Measurements from ENCODE around the gene SGTA.
A peak's percentile ranks its signal among the peaks of the same experiment; 100 is the strongest.
"Not testable (repeated sequence)": the region's sequence is repeated elsewhere in the genome, so short reads cannot be mapped to it uniquely, and the experiment has no call there.

SGTA gene

DNA sequence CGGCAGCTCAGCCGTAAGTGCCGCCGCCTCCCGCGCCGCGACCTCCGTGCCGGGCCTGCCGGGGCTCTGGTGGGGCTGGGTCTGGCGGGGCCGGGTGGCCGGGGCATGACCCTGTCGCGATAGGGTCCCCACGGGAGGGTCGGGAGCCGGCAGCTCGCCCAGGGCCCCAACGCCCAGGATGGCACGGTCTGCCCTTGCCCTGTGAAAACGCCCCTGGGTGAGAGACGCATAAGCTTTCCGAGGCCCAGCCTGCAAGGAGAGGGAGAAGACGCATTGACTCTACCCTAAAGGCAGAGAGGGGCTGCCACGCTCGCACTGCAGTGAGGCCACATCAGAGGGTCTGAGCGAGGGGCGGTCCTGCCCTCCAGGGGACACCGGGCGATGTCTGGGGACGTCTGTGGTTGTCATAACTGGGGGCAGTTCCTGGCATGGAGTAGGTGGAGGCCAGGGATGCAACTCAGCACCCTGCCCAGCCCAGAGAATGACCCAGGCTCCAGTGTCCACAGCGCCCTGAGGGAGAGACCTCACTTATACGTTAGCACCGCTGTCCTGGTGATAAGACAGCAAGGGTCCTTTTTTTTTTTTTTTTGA is 37.1 kb upstream of the SGTA start:
- no peak for DNase-seq (ENCODE audit: low read depth)
- TF ChIP-seq CTCF (IDR thresholded peaks at IDR 0.05; ENCODE audit: low read length, missing control alignments), result no peak
- H3K4me3 ChIP-seq (replicated peaks; ENCODE audit: low read depth, low read length), result peak overlapping the region; percentile 76

- TF ChIP-seq CTCF (IDR thresholded peaks at IDR 0.05; ENCODE audit: low read length, missing control alignments), result peak; percentile 91
- DNase-seq (ENCODE audit: low read depth), result peak; percentile 97
- H3K4me3 ChIP-seq (replicated peaks; ENCODE audit: low read depth, low read length), result peak within 1 kb of the TSS; percentile 76
Observed at GRCh38 chr19:2819540-2820111, 36.6 kb upstream of the SGTA start, which contains the start of gene ZNF554. TSS of gene ZNF554 (plus strand) at chr19:2819868. CDS start at chr19:2820072, 204 bp downstream.

DNA sequence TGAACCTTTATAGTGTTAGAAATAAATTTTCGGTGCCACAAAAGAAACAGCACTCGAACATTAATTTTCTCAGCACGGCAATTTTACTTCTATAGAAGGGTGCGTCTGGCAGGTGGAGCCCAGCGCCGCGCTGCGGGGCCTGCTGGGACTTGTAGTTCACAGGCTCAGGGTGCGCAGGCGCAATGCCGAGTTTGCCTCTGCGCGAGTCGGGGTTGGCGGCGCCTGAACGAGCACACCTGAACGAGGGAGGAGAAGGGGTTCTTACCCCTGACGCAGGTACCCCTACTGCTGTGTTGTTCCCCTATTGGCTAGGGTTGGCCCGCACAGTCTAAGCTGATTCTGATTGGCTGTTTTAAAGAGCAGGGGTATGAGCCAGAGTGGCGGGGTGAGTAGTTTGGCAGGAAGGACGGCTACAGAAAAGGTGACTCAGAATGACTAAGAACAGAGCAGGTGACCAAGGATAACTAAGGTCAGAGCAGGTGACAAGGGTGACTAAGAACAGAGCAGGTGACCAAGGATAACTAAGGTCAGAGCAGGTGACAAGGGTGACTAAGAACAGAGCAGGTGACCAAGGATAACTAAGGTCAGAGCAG is 34.3 kb upstream of the SGTA start:
- H3K4me3 ChIP-seq (replicated peaks; ENCODE audit: low read depth, low read length); DNase-seq (ENCODE audit: low read depth): not testable (repeated sequence)

DNA sequence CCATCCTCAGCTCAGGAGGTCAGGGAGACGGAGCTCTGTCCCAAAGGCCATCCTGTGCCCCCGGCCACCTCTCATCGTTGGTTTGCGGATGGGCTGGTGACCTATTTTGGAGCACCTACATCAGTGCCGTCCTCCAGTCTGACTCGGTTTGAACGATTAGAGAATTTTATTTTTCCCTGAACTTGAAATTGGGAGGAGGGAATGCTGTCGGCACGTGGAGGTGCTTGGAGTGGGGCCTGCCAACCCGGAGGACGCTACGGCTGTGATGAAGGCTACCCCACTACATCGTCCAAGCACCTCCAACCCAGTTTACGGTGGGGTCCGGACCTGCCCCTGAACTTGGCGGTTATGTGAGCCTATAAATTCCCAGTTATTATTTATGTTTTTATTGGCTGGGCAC is 33.6 kb upstream of the SGTA start:
- no peak overlapping the region for H3K4me3 ChIP-seq (replicated peaks; ENCODE audit: low read depth, low read length)

GRCh38 chr19:2815923-2816322 is 32.9 kb upstream of the SGTA start:
- no peak overlapping the region for H3K4me3 ChIP-seq (replicated peaks; ENCODE audit: low read depth, low read length)
- DNase-seq (ENCODE audit: low read depth), result no peak
- TF ChIP-seq CTCF (IDR thresholded peaks at IDR 0.05; ENCODE audit: low read length, missing control alignments), result no peak

More for the DNA sequence above, 33.6 kb upstream of the SGTA start:
- TF ChIP-seq CTCF (IDR thresholded peaks at IDR 0.05; ENCODE audit: low read length, missing control alignments), result no peak
- no peak for DNase-seq (ENCODE audit: low read depth)

GRCh38 chr19:2815191-2815614 is 32.1 kb upstream of the SGTA start:
- no peak overlapping the region for H3K4me3 ChIP-seq (replicated peaks; ENCODE audit: low read depth, low read length)
- no peak for DNase-seq (ENCODE audit: low read depth)
- no peak for TF ChIP-seq CTCF (IDR thresholded peaks at IDR 0.05; ENCODE audit: low read length, missing control alignments)

DNA sequence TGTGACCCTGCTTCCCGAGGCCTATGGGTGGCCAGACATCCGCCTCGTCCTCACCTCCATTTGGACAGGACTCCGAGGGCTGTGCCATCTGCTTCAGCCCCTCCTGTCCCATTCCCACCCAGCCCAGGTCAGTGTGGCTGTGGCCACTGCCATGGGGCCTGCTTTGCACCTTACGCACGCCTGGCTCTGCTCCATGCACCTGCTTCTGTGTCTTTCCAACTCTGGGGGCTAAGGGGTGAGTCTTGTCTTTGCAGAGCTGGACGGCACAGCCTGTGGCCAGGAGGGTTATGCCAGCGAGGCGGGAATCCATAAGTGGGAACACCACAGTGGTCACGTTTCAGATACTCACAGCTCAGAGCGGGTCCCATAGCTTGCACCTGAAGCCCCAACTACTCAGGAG is 31.4 kb upstream of the SGTA start:
- DNase-seq (ENCODE audit: low read depth), result no peak
- TF ChIP-seq CTCF (IDR thresholded peaks at IDR 0.05; ENCODE audit: low read length, missing control alignments), result no peak
- no peak overlapping the region for H3K4me3 ChIP-seq (replicated peaks; ENCODE audit: low read depth, low read length)

Measured in fibroblast of pulmonary artery (primary cell).